Lower leg skin (tissue), 4 donors: ENCODE results near the gene HSF5. TPM values are rescaled to one million over a fixed set of nuclear protein-coding genes. Genes with fewer than 3 reads are reported as not detected.

ENCODE experiments used
- DNase-seq, 2 donors: peaks; one replicate each; pipeline ENCODE4 v3.0.0-alpha.2; 2019; ENCODE audit warnings: low spot score in 2 of 2
- H3K4me3 ChIP-seq: fragments of 200-600 bp; sonication (generic); 2 replicates; pipeline ENCODE4 v1.5.1; 2017; ENCODE audit warnings: mild to moderate bottlenecking, low read depth; ENCODE audit not compliant: poor library complexity, severe bottlenecking
- CTCF ChIP-seq, 3 donors: fragments of 450-650 bp; IDR thresholded peaks; one replicate each; pipeline ENCODE4 v1.5.1; 2016; ENCODE audit warnings: antibody characterized with exemption in 3 of 3, mild to moderate bottlenecking in 3 of 3, moderate library complexity in 2 of 3
- POLR2A ChIP-seq, 2 donors: fragments of 450-650 bp; IDR thresholded peaks; one replicate each; pipeline ENCODE4 v1.6.1; 2016 to 2017; ENCODE audit warnings: antibody characterized with exemption in 2 of 2, mild to moderate bottlenecking in 1 of 2, moderate library complexity in 1 of 2
- WGBS, 2 donors: methylation state at CpG; one replicate each; pipeline ENCODE4 v1.1.5; 2018; 5-methylcytosine and 5-hydroxymethylcytosine counted together
- intact Hi-C: fragments of 100-400 bp; cut with DNase I; formaldehyde crosslinking; loops from one replicate; pipeline ENCODE4 v1.15.0; 2023; ENCODE audit warnings: low total_unique reads
- total RNA-seq, 4 donors: library from RNA; depleted of rRNA; stranded (reverse); fragments of >200 nt; gene quantifications; one replicate each; pipeline ENCODE4 v1.1.0, GENCODE V29; 2016

HSF5 gene
- total RNA-seq, 4 donors from 2014 or later, result 0.08 to 0.10 TPM; not detected in 2

DNA sequence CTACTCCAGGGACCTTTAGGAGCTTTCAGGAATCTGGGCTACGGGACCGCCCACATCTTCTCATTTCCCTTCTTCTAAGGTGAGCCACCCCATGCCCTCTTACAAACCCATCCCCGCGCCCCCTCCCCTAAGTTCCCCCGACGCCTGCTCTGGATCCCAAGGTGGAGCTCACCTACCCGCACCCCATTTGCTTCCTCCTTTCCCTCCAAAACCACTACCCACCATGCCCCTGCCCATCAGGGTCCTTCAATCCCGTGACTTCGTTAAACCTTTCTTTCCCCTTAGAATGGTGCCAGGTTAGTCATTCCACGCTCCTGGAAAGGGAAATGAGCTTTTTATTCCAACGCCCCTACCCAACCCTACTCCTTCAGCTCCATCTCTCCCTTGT is 26.6 kb upstream of the HSF5 start:
- WGBS, 2 donors, result 13 to 17% methylated on average over 11 of the region's 11 CpGs
- DNase-seq, result no peak
- H3K4me3 ChIP-seq, result no peak overlapping the region
- intact Hi-C loops, result no loop called here
- TF ChIP-seq POLR2A (IDR thresholded peaks at IDR 0.05), result no peak
- TF ChIP-seq CTCF (IDR thresholded peaks at IDR 0.05), result no peak

DNA sequence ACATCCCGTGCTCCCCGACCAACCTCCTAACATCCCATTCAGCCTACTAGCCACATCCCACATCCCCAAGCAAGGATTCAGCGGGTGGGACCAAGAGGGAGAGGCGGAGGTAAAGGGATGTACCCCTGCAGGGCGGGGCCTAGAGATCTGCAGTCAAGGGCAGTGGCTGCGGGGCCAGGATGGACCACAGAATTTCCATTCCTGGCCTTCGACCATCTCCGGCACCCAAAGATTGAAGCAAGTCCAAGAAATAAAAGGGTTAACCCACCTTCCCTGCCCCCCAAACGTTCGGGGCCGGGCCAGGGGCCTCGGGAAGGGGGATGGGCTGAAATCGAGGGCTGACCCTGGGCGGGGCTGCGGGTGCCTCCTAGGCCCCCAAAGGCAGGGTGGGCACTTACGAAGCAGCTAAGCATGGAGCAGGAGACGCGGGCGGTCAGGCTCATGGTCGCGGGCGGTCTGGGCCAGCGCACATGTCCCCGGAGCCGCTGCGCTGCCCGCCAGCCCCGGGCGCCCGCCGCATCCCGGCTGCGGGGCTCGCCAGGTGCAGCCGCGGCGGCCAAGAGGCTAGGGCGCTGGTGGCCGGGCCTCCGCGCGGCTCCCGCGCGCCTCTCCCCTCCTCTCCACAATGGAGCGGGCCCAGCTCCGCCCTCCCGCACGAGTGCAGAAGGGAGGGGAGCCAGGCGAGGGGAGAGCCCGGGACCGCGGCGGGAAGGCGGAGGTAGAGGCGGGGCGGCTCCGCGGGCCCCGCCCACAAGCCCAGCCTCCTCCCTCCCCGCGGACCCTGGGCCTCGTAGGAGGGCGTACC is 26.0 kb upstream of the HSF5 start, which contains the start of gene MTMR4:
TSS of gene MTMR4 (minus strand) at position 674 of the 805 bp plus-strand sequence. CDS start at position 443, 231 bp downstream.
- WGBS, 2 donors, result 0 to 2% methylated on average over 23 to 52 of the region's 64 CpGs
- TF ChIP-seq CTCF (IDR thresholded peaks at IDR 0.05), result no peak
- peak within 1 kb of the TSS; percentile 49 for H3K4me3 ChIP-seq
- DNase-seq, result peak; percentile 68 to 96
- intact Hi-C loops, result no loop called here

GRCh38 chr17:58513267-58513964 is 25.2 kb upstream of the HSF5 start:
- TF ChIP-seq CTCF (IDR thresholded peaks at IDR 0.05) (peak in 1 of 3 donors; percentile 25), POLR2A (IDR thresholded peaks at IDR 0.05) (no peak)
- intact Hi-C loops, result no loop called here
- 41 to 42% methylated on average over 14 of the region's 14 CpGs for WGBS, 2 donors
- no peak overlapping the region for H3K4me3 ChIP-seq
- no peak for DNase-seq

DNA sequence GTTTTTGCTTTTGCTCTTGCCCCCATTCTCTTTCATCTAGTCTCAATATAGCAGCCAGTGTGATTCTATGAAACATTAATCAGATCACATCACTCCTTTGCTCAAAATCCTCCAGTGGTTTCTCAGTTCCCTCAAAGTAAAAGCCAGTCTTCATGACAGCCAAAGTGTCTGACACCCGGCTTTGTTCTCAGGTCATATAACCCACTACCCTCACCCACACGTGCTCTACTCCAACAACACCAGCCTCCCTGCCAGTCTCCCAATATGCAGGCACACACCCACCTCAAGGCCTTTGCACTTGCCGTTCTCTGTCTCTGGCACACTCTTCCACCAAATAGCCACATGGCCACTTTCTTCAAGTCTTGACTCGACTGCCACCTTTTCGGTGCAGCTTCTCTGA is 21.9 kb upstream of the HSF5 start:
- TF ChIP-seq POLR2A (IDR thresholded peaks at IDR 0.05) (no peak), CTCF (IDR thresholded peaks at IDR 0.05) (no peak)
- WGBS, 2 donors, result 89% methylated on average over 5 of the region's 5 CpGs
- H3K4me3 ChIP-seq, result no peak overlapping the region
- intact Hi-C loops, result no loop called here
- DNase-seq, result no peak

DNA sequence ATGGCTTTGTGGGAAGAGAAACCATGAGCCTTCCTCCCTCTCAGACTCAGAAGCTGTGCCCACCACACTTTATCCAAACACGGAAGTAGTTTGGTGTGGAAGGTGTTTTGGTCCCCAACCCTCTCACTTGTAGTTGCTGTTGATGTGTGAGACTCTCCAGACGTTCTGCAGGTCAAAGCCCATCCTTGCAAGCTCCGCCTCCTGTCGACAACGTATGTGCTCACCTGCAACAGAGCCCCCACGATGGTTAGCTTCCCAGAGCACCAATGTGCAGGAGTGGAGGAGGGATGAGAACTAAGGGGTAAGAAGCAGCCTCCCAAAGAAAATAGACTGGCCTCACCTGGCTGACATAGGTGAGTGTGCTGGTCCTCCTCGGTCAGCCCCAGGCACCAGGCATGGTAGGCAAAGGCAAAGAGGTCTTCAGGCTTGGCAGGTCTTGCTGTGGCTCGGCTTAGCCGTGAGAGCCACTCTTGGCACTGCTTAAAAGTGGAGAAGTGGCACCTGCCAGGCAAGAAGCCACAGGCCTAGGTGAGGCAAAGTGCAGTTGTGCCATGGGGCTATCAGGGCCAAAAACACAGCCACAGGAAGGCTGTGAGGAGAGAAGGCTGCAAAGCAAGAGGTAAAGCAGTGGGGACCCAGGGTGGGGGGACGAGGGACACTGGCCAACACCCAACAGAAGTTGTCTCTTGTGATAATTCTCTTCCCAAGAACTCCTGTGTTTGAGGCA is 20.3 kb upstream of the HSF5 start:
- TF ChIP-seq POLR2A (IDR thresholded peaks at IDR 0.05), result no peak
- TF ChIP-seq CTCF (IDR thresholded peaks at IDR 0.05), result no peak
- no peak overlapping the region for H3K4me3 ChIP-seq
- WGBS, 2 donors, result 78 to 79% methylated on average over 10 of the region's 10 CpGs
- no peak for DNase-seq
- intact Hi-C loops, result no loop called here
